Fibroblast of skin of left quadriceps (primary cell): ENCODE results near the gene PTGR1.
A peak's percentile ranks its signal among the peaks of the same experiment; 100 is the strongest.
"Not testable (repeated sequence)": the region's sequence is repeated elsewhere in the genome, so short reads cannot be mapped to it uniquely, and the experiment has no call there.

ENCODE experiments used
- DNase-seq, 2 experiments: peaks; one replicate each; pipeline ENCODE4 v3.0.0-alpha.2; 2013; ENCODE audit warnings: low read depth in 2 of 2

PTGR1 gene

GRCh38 chr9:111613436-111614040 is 14.1 kb upstream of the PTGR1 start:
- no peak for DNase-seq

- no peak for DNase-seq
These were observed 11.4 kb upstream of the PTGR1 start for GRCh38 chr9:111610845-111611244.

GRCh38 chr9:111610149-111610548 is 10.7 kb upstream of the PTGR1 start:
- DNase-seq, result no peak

- no peak for DNase-seq
These were observed 5.7 kb upstream of the PTGR1 start for GRCh38 chr9:111605041-111605559.

GRCh38 chr9:111604054-111604615 is 4.7 kb upstream of the PTGR1 start:
- DNase-seq, result no peak

GRCh38 chr9:111603041-111603440 is 3.6 kb upstream of the PTGR1 start:
- DNase-seq, result no peak

GRCh38 chr9:111601237-111602018 is 2.0 kb upstream of the PTGR1 start:
- no peak for DNase-seq

- no peak for DNase-seq
These were observed 502 bp upstream of the PTGR1 start for GRCh38 chr9:111599955-111600343.

GRCh38 chr9:111598733-111599091 is 735 bp downstream of the PTGR1 start:
- DNase-seq, result no peak

- peak in 1 of 2 experiments; percentile 26 for DNase-seq
These were observed 1.4 kb downstream of the PTGR1 start for GRCh38 chr9:111597852-111598732.

GRCh38 chr9:111588846-111589245 is 10.6 kb downstream of the PTGR1 start:
- DNase-seq, result no peak

- DNase-seq, result no peak
These were observed 13.1 kb downstream of the PTGR1 start for GRCh38 chr9:111586378-111586777.

GRCh38 chr9:111582888-111583287 is 16.6 kb downstream of the PTGR1 start:
- DNase-seq, result no peak

- peak; percentile 81 to 82 for DNase-seq
These were observed 26.4 kb downstream of the PTGR1 start for GRCh38 chr9:111572950-111573604.

GRCh38 chr9:111568127-111568526 is 31.3 kb downstream of the PTGR1 start:
- not testable (repeated sequence) for DNase-seq

GRCh38 chr9:111566234-111566633 is 33.2 kb downstream of the PTGR1 start:
- no peak for DNase-seq

- DNase-seq, result no peak
These were observed 38.2 kb downstream of the PTGR1 start for GRCh38 chr9:111561165-111561719.

- no peak for DNase-seq
These were observed 40.3 kb downstream of the PTGR1 start for GRCh38 chr9:111559000-111559610.

- DNase-seq, result not testable (repeated sequence)
These were observed 44.0 kb downstream of the PTGR1 start for GRCh38 chr9:111555425-111555824.

GRCh38 chr9:111548623-111549022 is 50.8 kb downstream of the PTGR1 start:
- no peak for DNase-seq
